Measurements from ENCODE around the gene NTSR1. TPM values are rescaled to one million over a fixed set of nuclear protein-coding genes. Genes with fewer than 3 reads are reported as not detected.

Gene NTSR1
- total RNA-seq, 5 donors from 2014 or later (not counting 1 experiment from before 2014, with no cell fraction given): 0.33 to 0.63 (median 0.53) TPM; not detected in 2

- Histone ChIP-seq H3K4me3 (ENCODE audit: control insufficient read depth in 1 of 2, extremely low read depth in 1 of 2, low read length in 1 of 2) (no peak overlapping the region), H3K27ac (ENCODE audit: low read length) (no peak overlapping the region), H3K27me3 (replicated peaks in 1 of 2; ENCODE audit: control insufficient read depth in 2 of 2, extremely low read depth in 1 of 2, insufficient read depth in 2 of 2, low read length in 1 of 2) (peaks cover 0 to 6% of the 10 kb centered on the region in 2 experiments), H3K36me3 (ENCODE audit: control insufficient read depth in 2 of 2, extremely low read depth in 1 of 2, insufficient read depth in 1 of 2, low read length in 1 of 2) (no peaks in the 10 kb centered on the region), H3K4me1 (ENCODE audit: control insufficient read depth in 1 of 2, extremely low read depth in 1 of 2, insufficient read depth in 2 of 2, low read length in 2 of 2) (peaks cover 38 to 50% of the 10 kb centered on the region in 2 experiments), H3K9me3 (no peaks in the 10 kb centered on the region)
- POLR2A ChIA-PET: interaction anchor here in 1 of 2 donors (0.6 kb wide), 1 partner anchor 1006 kb away, joined by 3 read pairs; no protein-coding TSS in a partner anchor
- no peaks in the 10 kb centered on the region for H3K9me3 Mint-ChIP-seq
- peak overlapping the region in 2 of 3 donors; percentile 34 to 71 for H3K4me3 Mint-ChIP-seq
- peak overlapping the region; percentile 78 to 80 for H3K27ac Mint-ChIP-seq
- H3K36me3 Mint-ChIP-seq: no peaks in the 10 kb centered on the region
- ATAC-seq (replicated peaks in 1 of 4) (no peak), DNase-seq (peak in 1 of 35 experiments; percentile 1)
- CTCF ChIA-PET: interaction anchor here in 1 of 2 donors (0.9 kb wide), 1 partner anchor 362 kb away, joined by 3 read pairs; no protein-coding TSS in a partner anchor
- peaks cover 26 to 52% (median 35%) of the 10 kb centered on the region in 3 donors for H3K4me1 Mint-ChIP-seq
- WGBS (ENCODE audit: insufficient coverage): 76% methylated on average over 3 of the region's 6 CpGs
- H3K27me3 Mint-ChIP-seq: peaks cover 0 to 4% of the 10 kb centered on the region in 2 donors
Measured at GRCh38 chr20:62744741-62745191, 36.1 kb downstream of the NTSR1 start.

- H3K27me3 Mint-ChIP-seq: peaks cover 0 to 4% of the 10 kb centered on the region in 2 donors
- H3K9me3 ChIP-seq: no peaks in the 10 kb centered on the region
- H3K4me1 Mint-ChIP-seq: peaks cover 19 to 46% (median 28%) of the 10 kb centered on the region in 3 donors
- WGBS (ENCODE audit: insufficient coverage): 87% methylated on average over 11 of the region's 11 CpGs
- H3K4me3 ChIP-seq (ENCODE audit: control insufficient read depth in 1 of 2, extremely low read depth in 1 of 2, low read length in 1 of 2): no peak overlapping the region
- DNase-seq (no peak), ATAC-seq (replicated peaks in 1 of 4) (peak in 2 of 4 experiments; percentile 8 to 25)
- H3K27me3 ChIP-seq (replicated peaks in 1 of 2; ENCODE audit: control insufficient read depth in 2 of 2, extremely low read depth in 1 of 2, insufficient read depth in 2 of 2, low read length in 1 of 2): peaks cover 0 to 6% of the 10 kb centered on the region in 2 experiments
- peak overlapping the region in 2 of 3 donors; percentile 34 to 71 for H3K4me3 Mint-ChIP-seq
- POLR2A ChIA-PET: no interaction called here
- no peaks in the 10 kb centered on the region for H3K9me3 Mint-ChIP-seq
- no peaks in the 10 kb centered on the region for H3K36me3 ChIP-seq (ENCODE audit: control insufficient read depth in 2 of 2, extremely low read depth in 1 of 2, insufficient read depth in 1 of 2, low read length in 1 of 2)
- peak overlapping the region; percentile 78 to 80 for H3K27ac Mint-ChIP-seq
- H3K4me1 ChIP-seq (ENCODE audit: control insufficient read depth in 1 of 2, extremely low read depth in 1 of 2, insufficient read depth in 2 of 2, low read length in 2 of 2): peaks cover 38 to 46% of the 10 kb centered on the region in 2 experiments
- CTCF ChIA-PET: interaction anchor here in 1 of 2 donors (0.9 kb wide), 1 partner anchor 363 kb away, joined by 3 read pairs; no protein-coding TSS in a partner anchor
- H3K27ac ChIP-seq (ENCODE audit: low read length): no peak overlapping the region
- no peaks in the 10 kb centered on the region for H3K36me3 Mint-ChIP-seq
Measured at GRCh38 chr20:62745279-62745951, 36.8 kb downstream of the NTSR1 start.

GRCh38 chr20:62745952-62746288, 37.3 kb downstream of the NTSR1 start:
- H3K4me1 Mint-ChIP-seq: peaks cover 17 to 42% (median 25%) of the 10 kb centered on the region in 3 donors
- no peaks in the 10 kb centered on the region for H3K9me3 ChIP-seq
- H3K4me3 ChIP-seq (ENCODE audit: control insufficient read depth in 1 of 2, extremely low read depth in 1 of 2, low read length in 1 of 2): no peak overlapping the region
- peaks cover 0 to 4% of the 10 kb centered on the region in 2 donors for H3K27me3 Mint-ChIP-seq
- H3K36me3 ChIP-seq (ENCODE audit: control insufficient read depth in 2 of 2, extremely low read depth in 1 of 2, insufficient read depth in 1 of 2, low read length in 1 of 2): no peaks in the 10 kb centered on the region
- no peak for ATAC-seq (replicated peaks in 1 of 4)
- CTCF ChIA-PET: no interaction called here
- no peak overlapping the region for H3K4me3 Mint-ChIP-seq
- no peaks in the 10 kb centered on the region for H3K9me3 Mint-ChIP-seq
- no peaks in the 10 kb centered on the region for H3K36me3 Mint-ChIP-seq
- H3K27ac Mint-ChIP-seq: no peak overlapping the region
- POLR2A ChIA-PET: no interaction called here
- WGBS (ENCODE audit: insufficient coverage): 93% methylated on average over 4 of the region's 9 CpGs
- H3K27ac ChIP-seq (ENCODE audit: low read length): no peak overlapping the region
- DNase-seq: no peak
- H3K27me3 ChIP-seq (replicated peaks in 1 of 2; ENCODE audit: control insufficient read depth in 2 of 2, extremely low read depth in 1 of 2, insufficient read depth in 2 of 2, low read length in 1 of 2): peaks cover 0 to 6% of the 10 kb centered on the region in 2 experiments
- H3K4me1 ChIP-seq (ENCODE audit: control insufficient read depth in 1 of 2, extremely low read depth in 1 of 2, insufficient read depth in 2 of 2, low read length in 2 of 2): peaks cover 37 to 41% of the 10 kb centered on the region in 2 experiments

GRCh38 chr20:62748311-62748710, 39.7 kb downstream of the NTSR1 start:
- no peak overlapping the region for H3K27ac ChIP-seq (ENCODE audit: low read length)
- H3K36me3 ChIP-seq (ENCODE audit: control insufficient read depth in 2 of 2, extremely low read depth in 1 of 2, insufficient read depth in 1 of 2, low read length in 1 of 2): no peaks in the 10 kb centered on the region
- H3K9me3 ChIP-seq: no peaks in the 10 kb centered on the region
- ATAC-seq (replicated peaks in 1 of 4) (no peak), DNase-seq (no peak)
- peaks cover 0 to 4% of the 10 kb centered on the region in 2 donors for H3K27me3 Mint-ChIP-seq
- no peak overlapping the region for H3K27ac Mint-ChIP-seq
- peaks cover 17 to 19% of the 10 kb centered on the region in 2 experiments for H3K4me1 ChIP-seq (ENCODE audit: control insufficient read depth in 1 of 2, extremely low read depth in 1 of 2, insufficient read depth in 2 of 2, low read length in 2 of 2)
- CTCF ChIA-PET: no interaction called here
- peaks cover 0 to 24% of the 10 kb centered on the region in 2 experiments for H3K27me3 ChIP-seq (replicated peaks in 1 of 2; ENCODE audit: control insufficient read depth in 2 of 2, extremely low read depth in 1 of 2, insufficient read depth in 2 of 2, low read length in 1 of 2)
- peaks cover 10 to 19% (median 11%) of the 10 kb centered on the region in 3 donors for H3K4me1 Mint-ChIP-seq
- WGBS (ENCODE audit: insufficient coverage): no CpG with 5 or more reads among the region's 2 CpGs
- H3K36me3 Mint-ChIP-seq: no peaks in the 10 kb centered on the region
- H3K9me3 Mint-ChIP-seq: no peaks in the 10 kb centered on the region
- H3K4me3 Mint-ChIP-seq: no peak overlapping the region
- POLR2A ChIA-PET: no interaction called here
- no peak overlapping the region for H3K4me3 ChIP-seq (ENCODE audit: control insufficient read depth in 1 of 2, extremely low read depth in 1 of 2, low read length in 1 of 2)

- H3K27me3 Mint-ChIP-seq: peaks cover 0 to 4% of the 10 kb centered on the region in 2 donors
- POLR2A ChIA-PET: no interaction called here
- CTCF ChIA-PET: no interaction called here
Measured at GRCh38 chr20:62749851-62750445, 41.3 kb downstream of the NTSR1 start.

GRCh38 chr20:62751551-62752150, 43.0 kb downstream of the NTSR1 start:
- no peak overlapping the region for H3K27ac Mint-ChIP-seq

More at GRCh38 chr20:62749851-62750445, 41.3 kb downstream of the NTSR1 start:
- Mint-ChIP-seq H3K4me3 (no peak overlapping the region), H3K27ac (no peak overlapping the region), H3K9me3 (no peaks in the 10 kb centered on the region), H3K36me3 (no peaks in the 10 kb centered on the region), H3K4me1 (peaks cover 8 to 12% (median 9%) of the 10 kb centered on the region in 3 donors)
- ATAC-seq (replicated peaks in 1 of 4) (no peak), DNase-seq (no peak)
- H3K9me3 ChIP-seq: no peaks in the 10 kb centered on the region
- H3K36me3 ChIP-seq (ENCODE audit: control insufficient read depth in 2 of 2, extremely low read depth in 1 of 2, insufficient read depth in 1 of 2, low read length in 1 of 2): no peaks in the 10 kb centered on the region
- no peak overlapping the region for H3K4me3 ChIP-seq (ENCODE audit: control insufficient read depth in 1 of 2, extremely low read depth in 1 of 2, low read length in 1 of 2)
- H3K27ac ChIP-seq (ENCODE audit: low read length): no peak overlapping the region
- peaks cover 9 to 12% of the 10 kb centered on the region in 2 experiments for H3K4me1 ChIP-seq (ENCODE audit: control insufficient read depth in 1 of 2, extremely low read depth in 1 of 2, insufficient read depth in 2 of 2, low read length in 2 of 2)
- WGBS (ENCODE audit: insufficient coverage): 93% methylated on average over 19 of the region's 27 CpGs
- H3K27me3 ChIP-seq (replicated peaks in 1 of 2; ENCODE audit: control insufficient read depth in 2 of 2, extremely low read depth in 1 of 2, insufficient read depth in 2 of 2, low read length in 1 of 2): peaks cover 0 to 35% of the 10 kb centered on the region in 2 experiments

More at GRCh38 chr20:62751551-62752150, 43.0 kb downstream of the NTSR1 start:
- Mint-ChIP-seq H3K27me3 (peaks cover 3 to 4% of the 10 kb centered on the region in 2 donors), H3K4me1 (peaks cover 0 to 2% (median 1%) of the 10 kb centered on the region in 3 donors), H3K9me3 (no peaks in the 10 kb centered on the region), H3K36me3 (no peaks in the 10 kb centered on the region), H3K4me3 (no peak overlapping the region)
- peaks cover 0 to 1% of the 10 kb centered on the region in 2 experiments for H3K4me1 ChIP-seq (ENCODE audit: control insufficient read depth in 1 of 2, extremely low read depth in 1 of 2, insufficient read depth in 2 of 2, low read length in 2 of 2)
- peaks cover 0 to 41% of the 10 kb centered on the region in 2 experiments for H3K27me3 ChIP-seq (replicated peaks in 1 of 2; ENCODE audit: control insufficient read depth in 2 of 2, extremely low read depth in 1 of 2, insufficient read depth in 2 of 2, low read length in 1 of 2)
- H3K36me3 ChIP-seq (ENCODE audit: control insufficient read depth in 2 of 2, extremely low read depth in 1 of 2, insufficient read depth in 1 of 2, low read length in 1 of 2): no peaks in the 10 kb centered on the region
- ChIA-PET POLR2A (no interaction called here), CTCF (no interaction called here)
- no peak overlapping the region for H3K4me3 ChIP-seq (ENCODE audit: control insufficient read depth in 1 of 2, extremely low read depth in 1 of 2, low read length in 1 of 2)
- no peak for DNase-seq
- H3K27ac ChIP-seq (ENCODE audit: low read length): no peak overlapping the region
- 90% methylated on average over 12 of the region's 14 CpGs for WGBS (ENCODE audit: insufficient coverage)
- no peaks in the 10 kb centered on the region for H3K9me3 ChIP-seq
- no peak for ATAC-seq (replicated peaks in 1 of 4)
